SK-N-SH treated with all-trans-retinoic acid at 6 μM for 48 hours (cell line): ENCODE measurements around the gene KLHL25.

Experiments
- ATAC-seq: fragments of 200-7000 bp; cut with Tn5 transposase; 3 replicates; pipeline ENCODE4 v1.9.1; 2020; ENCODE audit warnings: mild to moderate bottlenecking, moderate library complexity
- BACH2 ChIP-seq: fragments of 250-450 bp; sonication (Bioruptor Pico); IDR thresholded peaks from 2 replicates; pipeline ENCODE4 v1.9.0; 2021; ENCODE audit warnings: mild to moderate bottlenecking, borderline replicate concordance
- CSDC2 ChIP-seq: fragments of 250-450 bp; sonication (Bioruptor Pico); IDR thresholded peaks from 2 replicates; pipeline ENCODE4 v1.5.0; 2020; ENCODE audit warnings: mild to moderate bottlenecking, moderate library complexity
- ESRRG ChIP-seq: fragments of 250-450 bp; sonication (Bioruptor Pico); IDR thresholded peaks from 2 replicates; pipeline ENCODE4 v1.6.1; 2021; ENCODE audit warnings: mild to moderate bottlenecking
- GLIS3 ChIP-seq: fragments of 250-450 bp; sonication (Bioruptor Pico); IDR thresholded peaks from 2 replicates; pipeline ENCODE4 v1.5.0; 2020; ENCODE audit warnings: mild to moderate bottlenecking, moderate library complexity
- ISL1 ChIP-seq: fragments of 250-450 bp; sonication (Bioruptor Pico); IDR thresholded peaks from 2 replicates; pipeline ENCODE4 v2.1.2; 2022; ENCODE audit warnings: mild to moderate bottlenecking, moderate library complexity
- OSR1 ChIP-seq: fragments of 250-450 bp; sonication (Bioruptor Pico); IDR thresholded peaks from 2 replicates; pipeline ENCODE4 v1.8.0; 2022; ENCODE audit warnings: moderate library complexity, mild to moderate bottlenecking, inconsistent platforms
- POU6F1 ChIP-seq: fragments of 250-450 bp; sonication (Bioruptor Pico); IDR thresholded peaks from 2 replicates; pipeline ENCODE4 v1.8.0; 2021; ENCODE audit warnings: low read depth, mild to moderate bottlenecking, moderate library complexity, borderline replicate concordance
- PPARA ChIP-seq: fragments of 250-450 bp; sonication (Bioruptor Pico); IDR thresholded peaks from 2 replicates; pipeline ENCODE4 v1.5.0; 2020; ENCODE audit warnings: mild to moderate bottlenecking, borderline replicate concordance
- RARB ChIP-seq: fragments of 250-450 bp; sonication (Bioruptor Pico); IDR thresholded peaks from 2 replicates; pipeline ENCODE4 v1.8.0; 2021; ENCODE audit warnings: mild to moderate bottlenecking, moderate library complexity
- TCF4 ChIP-seq: fragments of 250-450 bp; sonication (Bioruptor Pico); IDR thresholded peaks from 2 replicates; pipeline ENCODE4 v1.8.0; 2021; ENCODE audit warnings: mild to moderate bottlenecking, moderate library complexity, borderline replicate concordance
- TOX ChIP-seq: fragments of 250-450 bp; sonication (Bioruptor Pico); IDR thresholded peaks from 2 replicates; pipeline ENCODE4 v1.8.0; 2021; ENCODE audit warnings: mild to moderate bottlenecking, moderate library complexity, borderline replicate concordance
- TSHZ2 ChIP-seq: fragments of 250-450 bp; sonication (Bioruptor Pico); IDR thresholded peaks from 2 replicates; pipeline ENCODE4 v1.5.0; 2020; ENCODE audit warnings: mild to moderate bottlenecking, moderate library complexity
- ZC3H10 ChIP-seq: fragments of 250-450 bp; sonication (Bioruptor Pico); IDR thresholded peaks from 2 replicates; pipeline ENCODE4 v1.5.1; 2021; ENCODE audit warnings: mild to moderate bottlenecking, moderate library complexity
- ZFP3 ChIP-seq: fragments of 250-450 bp; sonication (Bioruptor Pico); IDR thresholded peaks from 2 replicates; pipeline ENCODE4 v1.5.0; 2020; ENCODE audit warnings: mild to moderate bottlenecking, moderate library complexity
- ZFP30 ChIP-seq: fragments of 450-650 bp; formaldehyde crosslinking; IDR thresholded peaks from 2 replicates; pipeline ENCODE4 v1.5.0; 2022; ENCODE audit warnings: mild to moderate bottlenecking, moderate library complexity
- ZNF565 ChIP-seq: fragments of 450-650 bp; formaldehyde crosslinking; conservative IDR thresholded peaks from 2 replicates; pipeline ENCODE4 v1.5.0; 2020; ENCODE audit warnings: low read depth, mild to moderate bottlenecking, moderate library complexity
- ZNF8 ChIP-seq: fragments of 450-650 bp; formaldehyde crosslinking; IDR thresholded peaks from 2 replicates; pipeline ENCODE4 v1.5.0; 2020; ENCODE audit warnings: mild to moderate bottlenecking, moderate library complexity
- TF ChIP-seq, protein P1 (sequence below): fragments of 250-450 bp; sonication (Bioruptor Pico); IDR thresholded peaks from 2 replicates; pipeline ENCODE4 v1.5.1; 2021; ENCODE audit warnings: mild to moderate bottlenecking, moderate library complexity
- TF ChIP-seq, protein P2 (sequence below): fragments of 250-450 bp; sonication (Bioruptor Pico); IDR thresholded peaks from 2 replicates; pipeline ENCODE4 v1.8.0; 2020; ENCODE audit warnings: mild to moderate bottlenecking, moderate library complexity, borderline replicate concordance
- TF ChIP-seq, protein P3 (sequence below): fragments of 250-450 bp; sonication (Bioruptor Pico); IDR thresholded peaks from 2 replicates; pipeline ENCODE4 v1.5.1; 2020; ENCODE audit warnings: low read depth, mild to moderate bottlenecking, moderate library complexity

KLHL25 gene

DNA sequence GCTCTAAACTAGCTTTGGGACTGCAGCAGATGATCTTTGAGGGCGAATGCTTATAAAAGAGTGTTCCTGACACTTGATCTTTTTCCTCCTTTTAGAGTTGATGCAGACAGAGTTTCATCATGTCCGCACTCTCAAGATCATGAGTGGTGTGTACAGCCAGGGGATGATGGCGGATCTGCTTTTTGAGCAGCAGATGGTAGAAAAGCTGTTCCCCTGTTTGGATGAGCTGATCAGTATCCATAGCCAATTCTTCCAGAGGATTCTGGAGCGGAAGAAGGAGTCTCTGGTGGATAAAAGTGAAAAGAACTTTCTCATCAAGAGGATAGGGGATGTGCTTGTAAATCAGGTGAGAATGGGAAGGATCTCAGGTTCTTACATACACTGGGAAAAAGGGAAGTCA lies 75.7 kb downstream of the KLHL25 start (continued):
- no peak for TF ChIP-seq TOX

DNA sequence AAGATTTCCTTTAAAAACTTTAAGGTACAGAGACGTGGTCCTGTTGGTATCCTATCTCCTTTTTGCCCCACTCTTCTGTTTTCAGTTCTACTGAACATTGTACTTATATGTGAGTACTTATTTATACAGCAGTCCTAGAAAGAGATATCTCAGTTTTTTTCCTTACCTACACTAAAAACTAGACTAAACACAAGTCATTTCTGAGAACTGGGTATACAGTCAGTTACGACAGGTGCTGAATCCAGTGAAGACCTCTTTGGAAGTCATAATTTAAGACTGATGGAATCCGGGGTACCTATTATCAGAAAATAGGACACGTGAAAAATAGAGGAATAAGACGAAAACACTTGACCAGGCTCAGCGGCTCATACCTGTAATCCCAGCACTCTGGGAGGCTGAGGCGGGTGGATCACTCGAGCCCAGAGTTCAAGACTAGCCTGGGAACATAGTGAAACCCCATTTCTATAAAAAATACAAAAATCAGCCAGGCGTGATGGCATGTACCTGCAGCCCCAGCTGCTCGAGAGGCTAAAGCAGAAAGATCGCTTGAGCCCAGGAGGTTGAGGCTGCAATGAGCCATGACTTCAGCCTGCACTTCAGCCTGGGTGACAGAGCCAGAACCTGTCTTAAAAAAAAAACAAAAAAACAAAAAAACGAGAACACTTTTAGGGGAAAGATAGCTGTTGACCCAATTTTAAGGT lies 76.3 kb downstream of the KLHL25 start:
- TF ChIP-seq, protein P1, sequence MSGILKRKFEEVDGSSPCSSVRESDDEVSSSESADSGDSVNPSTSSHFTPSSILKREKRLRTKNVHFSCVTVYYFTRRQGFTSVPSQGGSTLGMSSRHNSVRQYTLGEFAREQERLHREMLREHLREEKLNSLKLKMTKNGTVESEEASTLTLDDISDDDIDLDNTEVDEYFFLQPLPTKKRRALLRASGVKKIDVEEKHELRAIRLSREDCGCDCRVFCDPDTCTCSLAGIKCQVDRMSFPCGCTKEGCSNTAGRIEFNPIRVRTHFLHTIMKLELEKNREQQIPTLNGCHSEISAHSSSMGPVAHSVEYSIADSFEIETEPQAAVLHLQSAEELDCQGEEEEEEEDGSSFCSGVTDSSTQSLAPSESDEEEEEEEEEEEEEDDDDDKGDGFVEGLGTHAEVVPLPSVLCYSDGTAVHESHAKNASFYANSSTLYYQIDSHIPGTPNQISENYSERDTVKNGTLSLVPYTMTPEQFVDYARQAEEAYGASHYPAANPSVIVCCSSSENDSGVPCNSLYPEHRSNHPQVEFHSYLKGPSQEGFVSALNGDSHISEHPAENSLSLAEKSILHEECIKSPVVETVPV (CRISPR knock-in tag): no peak
- no peak for TF ChIP-seq ZC3H10 (CRISPR knock-in tag)
- TF ChIP-seq POU6F1 (CRISPR knock-in tag): no peak
- TF ChIP-seq ZNF565 (CRISPR knock-in tag): no peak
- no peak for TF ChIP-seq ZFP3
- TF ChIP-seq ZNF8 (CRISPR knock-in tag): no peak
- TF ChIP-seq ESRRG (CRISPR knock-in tag): no peak
- TF ChIP-seq, all 23 proteins: peak for 0
- ATAC-seq: no peak

- ATAC-seq: no peak
- no peak for TF ChIP-seq TOX
- TF ChIP-seq, protein P2, sequence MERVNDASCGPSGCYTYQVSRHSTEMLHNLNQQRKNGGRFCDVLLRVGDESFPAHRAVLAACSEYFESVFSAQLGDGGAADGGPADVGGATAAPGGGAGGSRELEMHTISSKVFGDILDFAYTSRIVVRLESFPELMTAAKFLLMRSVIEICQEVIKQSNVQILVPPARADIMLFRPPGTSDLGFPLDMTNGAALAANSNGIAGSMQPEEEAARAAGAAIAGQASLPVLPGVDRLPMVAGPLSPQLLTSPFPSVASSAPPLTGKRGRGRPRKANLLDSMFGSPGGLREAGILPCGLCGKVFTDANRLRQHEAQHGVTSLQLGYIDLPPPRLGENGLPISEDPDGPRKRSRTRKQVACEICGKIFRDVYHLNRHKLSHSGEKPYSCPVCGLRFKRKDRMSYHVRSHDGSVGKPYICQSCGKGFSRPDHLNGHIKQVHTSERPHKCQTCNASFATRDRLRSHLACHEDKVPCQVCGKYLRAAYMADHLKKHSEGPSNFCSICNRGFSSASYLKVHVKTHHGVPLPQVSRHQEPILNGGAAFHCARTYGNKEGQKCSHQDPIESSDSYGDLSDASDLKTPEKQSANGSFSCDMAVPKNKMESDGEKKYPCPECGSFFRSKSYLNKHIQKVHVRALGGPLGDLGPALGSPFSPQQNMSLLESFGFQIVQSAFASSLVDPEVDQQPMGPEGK (CRISPR knock-in tag): no peak
- TF ChIP-seq, protein P1 (CRISPR knock-in tag): no peak
- no peak for TF ChIP-seq POU6F1 (CRISPR knock-in tag)
- TF ChIP-seq, protein P3, sequence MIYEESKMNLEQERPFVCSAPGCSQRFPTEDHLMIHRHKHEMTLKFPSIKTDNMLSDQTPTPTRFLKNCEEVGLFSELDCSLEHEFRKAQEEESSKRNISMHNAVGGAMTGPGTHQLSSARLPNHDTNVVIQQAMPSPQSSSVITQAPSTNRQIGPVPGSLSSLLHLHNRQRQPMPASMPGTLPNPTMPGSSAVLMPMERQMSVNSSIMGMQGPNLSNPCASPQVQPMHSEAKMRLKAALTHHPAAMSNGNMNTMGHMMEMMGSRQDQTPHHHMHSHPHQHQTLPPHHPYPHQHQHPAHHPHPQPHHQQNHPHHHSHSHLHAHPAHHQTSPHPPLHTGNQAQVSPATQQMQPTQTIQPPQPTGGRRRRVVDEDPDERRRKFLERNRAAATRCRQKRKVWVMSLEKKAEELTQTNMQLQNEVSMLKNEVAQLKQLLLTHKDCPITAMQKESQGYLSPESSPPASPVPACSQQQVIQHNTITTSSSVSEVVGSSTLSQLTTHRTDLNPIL (CRISPR knock-in tag): no peak
- TF ChIP-seq GLIS3: no peak
- TF ChIP-seq TCF4: no peak
- no peak for TF ChIP-seq TSHZ2 (CRISPR knock-in tag)
- no peak for TF ChIP-seq ESRRG (CRISPR knock-in tag)
- TF ChIP-seq ZNF565 (CRISPR knock-in tag): no peak
- TF ChIP-seq RARB (CRISPR knock-in tag): no peak
- no peak for TF ChIP-seq ZFP3
- TF ChIP-seq ZNF8 (CRISPR knock-in tag): no peak
- TF ChIP-seq OSR1 (CRISPR knock-in tag): no peak
- no peak for TF ChIP-seq PPARA (CRISPR knock-in tag)
- TF ChIP-seq ZFP30 (CRISPR knock-in tag): no peak
- no peak for TF ChIP-seq ZC3H10 (CRISPR knock-in tag)
- no peak for TF ChIP-seq CSDC2 (CRISPR knock-in tag)
- no peak for TF ChIP-seq ISL1
- no peak for TF ChIP-seq BACH2 (CRISPR knock-in tag)
These were observed 77.5 kb downstream of the KLHL25 start for GRCh38 chr15:85717212-85717611.
